Effector CD8-positive, alpha-beta T cell (primary cell): ENCODE results near the gene SPATA18.

Source experiments
- DNase-seq: peaks from one replicate; lab custom pipeline; 2025; lab: John Stamatoyannopoulos, UW
- total RNA-seq, 4 experiments: gene quantifications; one replicate each; lab custom pipeline; 2026; lab: John Stamatoyannopoulos, UW

The SPATA18 gene, protein sequence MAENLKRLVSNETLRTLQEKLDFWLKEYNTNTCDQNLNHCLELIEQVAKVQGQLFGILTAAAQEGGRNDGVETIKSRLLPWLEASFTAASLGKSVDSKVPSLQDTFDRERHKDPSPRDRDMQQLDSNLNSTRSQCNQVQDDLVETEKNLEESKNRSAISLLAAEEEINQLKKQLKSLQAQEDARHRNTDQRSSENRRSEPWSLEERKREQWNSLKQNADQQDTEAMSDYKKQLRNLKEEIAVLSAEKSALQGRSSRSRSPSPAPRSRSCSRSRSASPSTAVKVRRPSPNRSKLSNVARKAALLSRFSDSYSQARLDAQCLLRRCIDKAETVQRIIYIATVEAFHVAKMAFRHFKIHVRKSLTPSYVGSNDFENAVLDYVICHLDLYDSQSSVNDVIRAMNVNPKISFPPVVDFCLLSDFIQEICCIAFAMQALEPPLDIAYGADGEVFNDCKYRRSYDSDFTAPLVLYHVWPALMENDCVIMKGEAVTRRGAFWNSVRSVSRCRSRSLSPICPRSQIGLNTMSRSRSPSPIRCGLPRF
- total RNA-seq = 0 reads per million in 4 experiments

DNA sequence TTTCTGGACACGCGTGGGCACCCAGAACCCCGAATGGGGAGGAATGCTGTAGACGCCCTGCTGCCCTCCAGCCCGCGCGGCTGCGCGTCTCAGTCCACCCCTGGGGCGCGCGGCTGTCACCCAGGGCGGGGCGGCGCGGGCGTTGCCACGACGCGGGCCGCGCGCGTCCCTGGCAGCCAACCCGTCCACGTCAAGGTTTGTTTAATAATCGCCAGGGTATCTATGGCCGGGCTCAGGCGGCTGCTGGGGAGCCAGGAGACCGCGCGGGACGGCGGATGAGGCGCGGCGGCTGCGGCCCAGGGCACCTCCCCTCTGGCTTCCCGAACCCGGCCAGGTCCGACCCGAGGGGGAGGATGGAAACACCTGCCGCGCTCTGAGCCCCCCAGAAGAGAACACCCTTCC, at the start of gene SPATA18:
Gene SPATA18 (plus strand): TSS at position 92 of the 402 bp plus-strand sequence. CDS start 401 bp downstream, outside the sequence.
- DNase-seq = no peak

DNA sequence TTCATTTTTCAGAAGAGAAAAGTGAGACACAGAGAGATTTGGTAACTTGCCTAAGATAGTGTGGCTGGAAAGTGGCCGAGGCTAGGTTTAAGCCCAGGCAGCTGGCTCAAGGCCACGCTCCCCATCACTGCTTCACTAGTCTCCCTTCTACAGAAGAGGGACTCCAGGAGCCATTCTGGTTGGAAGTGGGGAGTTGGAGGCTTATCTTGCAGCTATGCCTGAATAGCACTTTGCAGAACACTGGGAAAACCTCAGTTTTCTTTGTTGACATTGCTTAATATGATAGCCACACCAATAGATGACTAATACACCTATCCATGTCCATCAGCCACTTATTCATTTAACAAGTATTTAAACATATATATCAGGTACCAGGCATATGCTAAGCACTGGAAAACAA, 49.5 kb upstream of the SPATA18 start:
- no peak for DNase-seq

DNA sequence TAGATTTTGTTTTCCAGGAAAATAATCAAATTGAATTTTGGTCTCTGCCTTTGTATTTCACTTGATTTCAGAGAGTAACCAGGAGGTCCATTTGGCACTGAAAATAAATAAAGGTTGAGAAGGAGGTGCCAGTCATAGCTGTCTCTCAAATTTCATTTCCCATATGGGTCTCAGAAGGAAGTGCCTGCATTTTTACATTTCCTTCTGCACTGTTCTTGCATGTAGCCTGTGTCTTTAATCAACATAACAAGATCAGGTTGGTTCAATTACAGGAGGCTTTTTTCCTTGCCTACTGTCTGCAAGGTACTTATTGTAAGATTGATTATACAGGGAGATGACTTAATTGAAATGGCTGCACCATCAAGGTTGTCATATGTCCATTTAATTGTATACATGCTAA, 46.7 kb upstream of the SPATA18 start:
- DNase-seq = no peak

DNA sequence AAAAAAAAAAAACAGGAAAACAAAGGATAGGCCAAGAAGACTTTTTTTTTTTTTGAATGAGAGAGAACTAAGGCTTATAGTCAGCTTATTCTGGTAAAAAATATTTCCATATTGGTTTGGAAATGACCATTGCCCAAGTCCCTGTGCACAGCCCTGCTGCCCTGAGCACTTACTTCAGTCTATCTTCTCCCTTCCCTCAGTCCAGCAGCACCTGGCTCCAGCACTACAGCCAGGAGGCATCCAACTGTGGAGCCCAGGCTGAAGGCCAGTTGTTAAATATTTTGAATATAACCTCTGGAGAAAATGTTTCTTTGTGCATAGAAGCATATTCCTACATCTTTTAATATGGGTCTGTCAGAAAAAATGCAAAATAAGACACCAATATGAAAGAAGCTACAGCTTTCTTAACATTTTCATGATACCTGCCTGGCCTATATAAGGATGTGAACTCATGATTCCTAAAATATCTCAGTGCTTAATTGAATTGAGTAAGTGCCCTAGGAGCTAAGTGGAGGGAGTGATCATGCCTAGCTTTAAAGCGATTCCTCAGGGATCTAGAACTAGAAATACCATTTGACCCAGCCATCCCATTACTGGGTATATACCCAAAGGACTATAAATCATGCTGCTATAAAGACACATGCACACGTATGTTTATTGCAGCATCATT, 45.4 kb upstream of the SPATA18 start:
- no peak for DNase-seq

DNA sequence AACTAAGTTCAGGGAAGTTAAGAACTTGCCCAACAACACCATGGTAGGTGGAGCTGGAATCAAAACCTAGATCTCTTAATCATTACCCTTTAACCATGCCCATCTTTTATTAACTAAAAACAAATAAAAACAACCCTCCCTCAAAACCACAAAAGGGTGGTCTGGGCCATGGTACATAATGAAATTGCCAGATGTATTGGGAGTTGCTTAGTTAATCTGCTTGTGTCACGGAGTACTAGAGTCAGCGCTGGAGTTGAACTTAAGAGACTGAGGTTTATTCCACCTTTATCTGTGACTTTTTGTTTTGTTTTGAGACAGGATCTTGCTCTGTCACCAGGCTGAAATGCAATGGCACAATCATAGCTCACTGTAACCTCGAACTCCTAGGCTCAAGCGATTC, 44.2 kb upstream of the SPATA18 start:
- no peak for DNase-seq

DNA sequence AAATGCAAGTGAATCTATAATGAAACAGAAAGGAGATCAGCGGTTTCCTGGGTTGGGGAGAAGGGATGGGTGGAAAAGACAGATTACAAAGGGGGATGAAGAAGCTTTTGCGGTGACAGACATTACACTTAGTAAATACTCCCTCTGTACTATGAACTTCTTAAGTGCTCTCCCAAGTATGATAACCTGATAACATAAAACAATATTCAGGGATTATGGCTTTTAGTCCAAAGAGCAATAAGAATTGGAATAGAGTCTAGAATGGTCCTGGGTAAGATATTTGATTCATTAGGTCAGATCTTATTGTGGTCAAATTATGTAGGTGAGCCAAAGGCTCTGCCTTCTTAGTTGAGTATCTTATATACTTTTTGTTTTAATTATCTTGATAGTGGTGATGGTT, 40.1 kb upstream of the SPATA18 start:
- no peak for DNase-seq

DNA sequence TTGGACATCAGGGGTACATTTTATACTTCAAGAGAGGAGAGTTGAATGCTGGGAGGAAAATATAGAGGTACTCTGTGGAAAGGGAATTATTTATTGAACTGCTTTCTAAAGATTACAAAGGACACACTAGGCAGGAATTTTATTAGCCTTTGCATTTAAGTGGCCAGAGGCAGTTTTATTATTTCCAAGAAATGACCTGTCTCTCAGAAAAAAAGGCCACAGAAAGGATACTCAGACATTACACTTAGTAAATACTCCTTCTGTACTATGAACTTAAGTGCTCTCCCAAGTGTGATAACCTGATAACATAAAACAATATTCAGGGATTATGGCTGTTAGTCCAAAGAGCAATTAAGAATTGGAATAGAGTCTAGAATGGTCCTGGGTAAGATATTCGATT, 38.5 kb upstream of the SPATA18 start:
- no peak for DNase-seq

DNA sequence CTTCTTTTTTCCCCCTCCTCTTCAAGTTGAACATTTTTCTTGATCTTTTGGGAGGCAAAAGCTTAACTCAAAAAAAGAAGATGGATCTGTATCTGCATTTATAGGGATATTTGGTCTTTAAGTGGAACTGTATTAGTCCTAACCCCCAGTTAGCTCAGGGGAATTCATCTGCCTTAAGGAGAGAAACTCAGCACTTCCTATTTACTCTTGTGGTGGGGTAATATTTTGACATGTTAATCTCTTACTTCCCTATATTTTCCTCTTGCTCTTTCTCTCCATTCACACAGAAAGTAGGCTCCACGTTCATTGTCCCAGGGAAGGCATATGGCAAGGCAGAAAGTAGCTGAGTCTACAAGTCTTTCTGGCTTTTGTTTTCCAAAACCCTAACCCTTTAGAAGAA, 36.2 kb upstream of the SPATA18 start:
- no peak for DNase-seq

DNA sequence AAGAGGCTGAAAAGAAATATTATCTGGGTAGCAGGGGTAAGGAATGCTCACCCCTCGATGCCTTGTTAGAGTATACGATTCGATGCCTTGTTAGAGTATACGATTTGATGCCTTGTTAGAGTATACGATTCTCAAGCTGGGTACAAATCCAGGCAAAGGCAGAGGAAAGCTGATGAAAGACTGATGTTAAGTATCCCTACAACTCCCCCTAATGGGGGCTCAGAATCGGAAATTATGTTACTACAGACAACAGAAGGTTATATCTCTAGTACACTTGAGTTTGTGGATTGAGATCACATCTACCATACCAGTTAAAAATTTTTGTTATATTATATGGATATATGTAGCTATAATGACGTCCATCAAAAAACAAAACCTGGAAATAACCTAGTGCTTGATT, 35.7 kb upstream of the SPATA18 start:
- DNase-seq = no peak

DNA sequence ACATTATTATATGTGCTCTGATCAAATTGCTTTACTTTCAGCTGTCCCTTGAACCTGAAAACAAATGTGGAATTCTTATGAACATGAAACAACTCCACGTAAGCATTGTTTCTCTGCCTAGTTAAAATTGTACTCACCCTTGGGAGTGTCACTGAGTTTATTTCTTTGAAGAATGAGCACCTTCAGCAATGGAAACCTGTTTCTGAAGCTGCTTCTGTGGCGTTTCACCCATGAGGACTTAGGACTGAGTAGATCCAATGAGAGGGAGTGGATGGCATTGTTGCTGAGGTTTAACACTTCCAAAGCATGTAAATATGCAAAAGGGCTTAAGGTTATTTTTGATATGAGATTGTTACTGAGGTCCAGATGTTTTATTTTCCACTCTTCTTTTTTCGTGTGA, 34.1 kb upstream of the SPATA18 start:
- no peak for DNase-seq

DNA sequence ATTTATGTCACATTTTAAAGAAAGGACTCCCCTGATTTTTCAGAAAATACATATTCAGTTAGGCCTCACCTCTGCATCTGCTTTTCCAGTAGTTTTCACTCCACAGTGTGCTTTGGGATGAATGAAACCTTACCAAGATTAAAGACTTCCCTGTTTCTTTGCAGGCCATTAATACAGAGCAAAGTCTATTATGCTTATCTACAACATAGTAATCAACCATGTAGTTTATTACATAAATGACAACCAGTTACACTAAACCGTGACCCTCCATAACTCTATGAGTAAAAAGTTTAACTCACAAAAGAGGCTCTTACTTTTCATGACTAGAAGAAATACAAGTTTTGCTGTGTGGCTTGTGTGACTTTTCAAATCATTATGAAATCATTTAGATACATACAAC, 33.3 kb upstream of the SPATA18 start:
- no peak for DNase-seq

DNA sequence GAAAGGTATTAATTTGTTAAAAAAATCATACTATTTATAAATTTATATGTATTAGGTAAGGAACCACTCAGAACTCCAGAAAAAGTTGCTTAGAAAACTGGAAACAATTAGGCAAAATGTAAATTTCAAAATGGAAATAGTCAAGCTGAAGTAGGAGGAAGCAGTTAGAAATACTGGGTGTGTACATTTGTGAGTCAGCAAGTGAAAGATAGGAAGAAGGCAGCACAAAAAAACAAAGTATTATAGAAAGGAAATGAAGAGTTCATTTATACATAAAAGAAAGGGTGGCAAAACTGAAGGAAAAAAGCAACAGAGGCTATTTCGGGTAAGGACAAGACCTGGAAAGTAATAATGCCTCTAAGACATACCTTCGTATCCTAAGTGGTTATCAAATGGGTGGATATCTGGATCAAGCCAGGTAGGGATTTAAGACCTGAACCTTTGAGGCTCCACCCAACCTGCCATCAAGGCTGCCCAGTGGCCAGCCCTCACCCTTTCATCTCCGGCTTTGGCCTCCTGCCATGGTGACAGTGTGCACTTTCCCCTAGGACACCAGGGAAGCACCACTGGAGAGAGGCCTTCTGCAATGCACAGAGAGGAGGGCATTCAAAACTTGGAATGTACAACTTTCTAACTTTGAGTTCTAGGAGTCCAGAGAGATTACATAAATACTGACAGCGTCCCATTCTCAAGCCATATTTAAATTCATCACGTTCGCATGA, 31.0 kb upstream of the SPATA18 start, which contains the start of gene LRRC66:
Gene LRRC66 (minus strand): TSS at position 428 of the 722 bp plus-strand sequence. CDS start 2,750 bp downstream, outside the sequence.
- no peak for DNase-seq

DNA sequence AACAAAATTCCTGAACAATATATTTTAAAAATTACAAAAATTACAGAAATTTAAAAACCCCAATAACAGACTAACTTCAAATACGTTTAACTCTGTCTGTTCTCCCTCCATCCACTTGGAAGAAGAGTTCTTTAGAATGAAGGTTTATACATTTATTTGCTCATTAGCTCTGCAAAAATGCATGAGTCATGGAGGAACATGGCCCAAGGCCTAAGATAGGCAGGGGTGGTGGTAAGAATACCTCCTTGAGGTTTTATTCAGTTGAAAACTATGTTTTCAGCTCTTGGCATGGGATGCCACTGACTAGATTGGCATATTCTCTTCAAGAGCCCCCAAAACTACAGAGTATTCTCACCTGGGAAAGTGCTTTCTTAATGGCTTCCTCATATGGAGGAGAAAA, 22.1 kb upstream of the SPATA18 start:
- DNase-seq = no peak

DNA sequence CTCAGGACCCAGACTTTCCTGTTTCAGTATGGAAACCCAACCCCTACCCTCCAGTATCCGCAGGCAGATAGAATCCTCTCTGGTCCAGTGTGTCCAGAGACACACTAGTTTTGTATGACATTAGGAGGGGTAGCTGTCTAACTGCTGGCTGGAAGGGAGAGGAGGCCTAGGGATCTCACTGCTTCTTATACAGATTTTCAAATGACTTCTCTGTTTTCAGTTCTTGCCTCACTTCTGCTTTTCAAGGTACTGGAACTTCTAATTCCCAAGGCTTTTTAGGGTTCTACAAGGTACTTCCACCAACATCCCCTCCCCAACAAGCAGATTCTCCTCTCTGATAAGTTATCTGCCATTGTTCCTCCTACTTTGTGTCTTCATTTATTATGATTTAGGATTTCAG, 19.1 kb upstream of the SPATA18 start:
- DNase-seq = no peak

DNA sequence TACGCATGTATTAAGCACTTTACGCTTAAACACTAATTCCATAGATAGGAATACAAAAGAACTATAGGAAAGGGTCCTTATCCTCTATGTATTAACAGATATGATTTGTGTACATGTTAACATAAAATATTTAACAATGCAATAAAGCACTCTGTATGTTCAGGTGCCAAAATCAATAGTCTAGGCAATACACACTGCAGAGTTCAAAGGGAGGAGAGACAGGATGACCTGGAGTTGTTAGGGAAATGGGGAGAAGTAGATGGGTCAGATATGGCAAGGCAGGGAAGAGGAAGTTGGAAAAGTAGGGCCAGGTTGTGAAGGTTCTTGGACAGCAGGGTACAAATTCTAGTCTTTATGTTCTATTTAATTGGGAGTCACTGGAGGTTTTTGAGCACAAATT, 15.9 kb upstream of the SPATA18 start:
- no peak for DNase-seq

DNA sequence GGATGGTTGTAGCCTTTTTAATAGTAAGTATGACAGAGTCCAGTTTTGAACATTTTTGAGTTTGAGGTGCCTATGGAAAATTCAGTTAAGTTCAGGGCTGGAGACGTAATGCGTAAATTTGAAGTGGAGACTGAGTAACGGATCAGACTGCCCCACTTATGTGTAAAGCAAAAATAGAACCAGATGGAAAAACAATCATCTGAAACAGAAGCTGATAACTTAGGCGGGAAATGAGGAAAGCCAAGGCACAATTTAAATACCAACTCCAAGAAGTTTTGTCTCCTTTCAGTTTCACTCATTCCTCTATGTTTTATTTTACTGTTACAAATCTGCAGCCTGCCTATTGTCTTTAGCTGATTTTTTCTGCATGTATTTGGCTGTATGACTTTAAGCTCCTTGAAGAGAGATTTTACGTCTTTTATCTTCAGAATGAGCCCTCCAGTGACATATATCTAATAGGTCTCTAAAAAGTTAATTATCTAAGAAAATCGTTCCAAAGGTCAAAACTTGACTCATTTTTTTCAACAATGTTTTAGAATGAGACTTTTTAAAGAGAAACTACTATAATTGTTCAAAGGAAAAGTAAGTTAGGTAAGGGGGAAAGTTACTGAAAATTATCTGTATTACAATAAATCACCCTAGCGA, 14.1 kb upstream of the SPATA18 start:
- no peak for DNase-seq

DNA sequence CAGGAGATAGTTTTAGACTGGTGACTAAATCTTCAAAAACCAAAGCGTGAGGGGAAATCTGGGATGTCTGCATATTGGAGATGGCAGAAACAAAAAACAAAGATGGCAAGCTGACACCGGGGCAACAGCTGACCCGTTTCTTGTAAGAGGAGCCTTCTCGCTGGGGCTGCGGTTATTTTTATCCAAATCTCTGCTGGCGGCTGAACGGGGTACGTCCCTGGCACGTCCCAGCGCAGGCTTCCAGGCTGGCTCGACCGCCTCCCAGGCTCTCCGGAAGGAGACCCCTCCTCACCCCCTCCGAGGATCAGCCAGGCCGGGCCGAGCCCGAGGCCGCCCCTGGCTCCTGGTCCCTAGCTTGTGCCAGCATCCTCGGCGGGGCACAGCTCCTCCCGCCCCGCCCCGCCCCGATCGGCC, 13.4 kb upstream of the SPATA18 start:
- DNase-seq = no peak

DNA sequence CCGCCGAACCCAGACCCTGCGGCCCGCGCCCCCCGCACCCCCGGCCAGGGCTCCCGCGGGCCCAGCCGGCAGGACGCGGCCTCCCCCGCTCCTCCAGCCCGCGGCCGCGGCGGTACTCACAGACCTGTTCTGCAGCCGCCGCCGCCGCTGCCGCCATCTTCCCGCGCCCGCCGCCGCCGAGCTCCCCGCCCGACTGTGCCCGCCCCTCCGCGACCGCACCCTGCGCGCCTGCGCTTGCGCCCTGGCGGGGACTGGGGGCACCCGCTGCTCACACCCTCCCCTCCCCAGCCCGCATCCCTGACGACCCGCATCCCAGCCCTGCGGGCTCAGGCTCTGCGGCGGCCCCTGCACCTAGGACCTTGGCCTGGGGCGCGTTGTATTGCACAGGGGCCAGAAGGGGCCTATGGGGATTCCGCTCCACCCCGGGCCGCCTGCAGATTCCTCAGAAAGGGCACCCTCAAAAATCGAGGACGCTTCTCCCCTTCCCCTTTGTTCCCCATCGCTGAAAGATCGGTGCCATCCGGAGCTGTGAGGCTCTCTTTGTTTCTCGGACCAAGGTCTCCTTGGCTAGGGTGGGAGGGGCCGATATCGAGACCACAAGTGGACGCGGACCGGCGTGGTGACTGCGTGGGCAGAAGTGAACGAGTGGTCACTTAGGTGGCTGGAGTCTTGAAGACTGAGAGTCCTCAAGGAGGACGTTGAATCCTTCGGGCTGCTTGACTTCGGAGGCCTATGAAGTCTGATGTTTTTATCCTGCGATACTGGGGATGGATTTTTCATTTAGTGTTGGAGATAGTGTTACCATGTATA, 12.8 kb upstream of the SPATA18 start, which contains the start of gene SGCB:
Gene SGCB (minus strand): TSS at position 197 of the 810 bp plus-strand sequence. CDS start 40 bp downstream, at position 157.
- peak; percentile 38 for DNase-seq

DNA sequence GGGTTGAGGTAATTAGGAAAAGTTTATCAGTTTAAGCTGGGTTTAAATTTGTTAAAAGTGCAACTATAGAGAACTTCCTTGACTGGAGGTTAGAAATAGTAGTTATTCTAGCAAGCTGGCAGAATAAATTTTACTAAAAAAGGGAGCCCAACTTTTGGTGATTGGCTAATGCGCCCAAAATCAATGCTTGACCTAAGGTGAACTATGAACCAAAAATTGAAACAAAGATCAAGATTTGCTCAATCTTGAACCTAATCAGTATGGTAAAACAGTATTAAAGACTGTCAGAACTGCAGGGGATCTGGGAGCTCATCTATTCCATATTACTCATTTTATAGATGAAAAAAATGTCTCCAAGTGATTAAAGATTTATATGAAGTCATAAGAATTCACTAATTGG, 6.1 kb upstream of the SPATA18 start:
- no peak for DNase-seq

DNA sequence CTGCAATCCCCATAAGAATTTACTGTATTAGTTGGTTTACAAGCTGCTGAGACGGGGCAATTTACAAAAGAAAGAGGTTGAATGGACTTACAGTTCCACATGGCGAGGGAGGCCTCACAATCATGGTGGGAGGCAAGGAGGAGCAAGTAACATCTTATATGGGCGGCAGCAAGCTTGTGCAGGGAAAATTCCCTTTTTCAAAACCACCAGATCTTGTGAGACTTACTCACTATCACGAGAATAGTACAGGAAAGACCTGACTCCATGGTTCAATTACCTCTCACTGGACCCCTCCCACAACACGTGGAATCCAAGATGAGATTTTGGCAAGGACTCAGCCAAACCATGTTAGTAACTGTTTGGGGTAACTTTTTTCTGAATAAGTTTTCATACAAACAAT, 1.8 kb upstream of the SPATA18 start:
- no peak for DNase-seq
